ENCODE data around the gene PRDM13. TPM values are rescaled to one million over a fixed set of nuclear protein-coding genes. Genes with fewer than 3 reads are reported as not detected.

The PRDM13 gene
- total and polyA plus RNA-seq, 4 donors, result not detected

DNA sequence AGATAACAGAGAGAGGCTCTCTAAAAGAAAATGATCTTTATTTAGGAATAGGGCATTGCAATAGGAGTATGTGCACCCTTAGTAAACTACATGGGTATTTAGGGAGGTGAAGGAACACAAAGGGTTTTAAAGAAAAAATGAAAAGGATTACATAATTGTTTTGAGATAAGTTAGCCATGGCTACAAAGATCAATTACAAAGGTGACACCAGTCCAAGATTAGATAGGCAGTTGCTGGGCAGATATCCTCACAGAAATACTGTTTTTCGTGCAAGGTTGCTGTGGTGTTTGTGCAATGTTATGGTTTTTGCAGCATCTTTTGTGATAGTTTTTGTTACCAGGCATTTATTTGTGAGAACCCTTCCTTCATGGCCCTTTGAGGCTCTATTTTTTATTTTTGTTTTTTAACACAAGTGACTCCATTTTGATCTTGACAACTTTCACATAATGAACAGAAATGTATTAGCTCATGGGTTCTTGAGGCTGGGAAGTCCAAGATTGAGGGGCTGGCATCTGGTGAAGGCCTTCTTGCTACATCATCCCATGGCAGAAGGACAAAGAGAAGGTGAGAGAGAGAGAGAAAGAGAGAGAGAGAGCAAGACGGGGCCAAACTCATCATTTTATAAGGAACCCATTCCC lies 32.5 kb upstream of the PRDM13 start:
- DNase-seq (ENCODE audit: low spot score), result no peak
- Histone ChIP-seq H3K36me3 (ENCODE audit: control insufficient read depth in 4 of 4, insufficient read depth in 3 of 4, low read depth in 1 of 4, low read length in 3 of 4) (no peaks in the 10 kb centered on the region), H3K9ac (ENCODE audit: low read depth in 1 of 2, low read length in 2 of 2) (no peak overlapping the region), H3K27ac (ENCODE audit: low read depth in 1 of 2, low read length in 2 of 2) (no peak overlapping the region), H3K27me3 (ENCODE audit: control insufficient read depth in 4 of 4, insufficient read depth in 4 of 4, low read length in 3 of 4) (no peaks in the 10 kb centered on the region), H3K4me1 (ENCODE audit: control insufficient read depth in 4 of 4, insufficient read depth in 4 of 4, low read length in 3 of 4) (no peaks in the 10 kb centered on the region), H3K9me3 (ENCODE audit: control insufficient read depth in 4 of 4, low read length in 3 of 4) (peaks cover 0 to 2% (median 0%) of the 10 kb centered on the region in 4 donors), H3K4me3 (ENCODE audit: low read depth in 1 of 3, low read length in 3 of 3) (no peak overlapping the region)
- no peak for TF ChIP-seq GABPA (IDR thresholded peaks at IDR 0.05 in 1 of 2, conservative IDR thresholded peaks at IDR 0.05 in 1 of 2)
- no peak for TF ChIP-seq YY1 (IDR thresholded peaks at IDR 0.05)
- TF ChIP-seq NR2F2 (IDR thresholded peaks at IDR 0.05), result no peak
- no peak for TF ChIP-seq RXRA (IDR thresholded peaks at IDR 0.05)
- TF ChIP-seq TAF1 (conservative IDR thresholded peaks at IDR 0.05), result no peak
- no peak for TF ChIP-seq RAD21 (IDR thresholded peaks at IDR 0.05)
- WGBS, result 85% methylated on average over 2 of the region's 2 CpGs

- peaks cover 0 to 2% (median 0%) of the 10 kb centered on the region in 4 donors for H3K9me3 ChIP-seq (ENCODE audit: control insufficient read depth in 4 of 4, low read length in 3 of 4)
- H3K27me3 ChIP-seq (ENCODE audit: control insufficient read depth in 4 of 4, insufficient read depth in 4 of 4, low read length in 3 of 4), result peaks cover 0 to 4% (median 0%) of the 10 kb centered on the region in 4 donors
- TF ChIP-seq EGR1 (IDR thresholded peaks at IDR 0.05; ENCODE audit: low read depth in 2 of 2) (no peak), JUND (IDR thresholded peaks at IDR 0.05) (no peak), ZBTB33 (IDR thresholded peaks at IDR 0.05) (no peak), NR2F2 (IDR thresholded peaks at IDR 0.05) (no peak), ATF3 (IDR thresholded peaks at IDR 0.05) (no peak), FOXA2 (IDR thresholded peaks at IDR 0.05) (no peak), GABPA (IDR thresholded peaks at IDR 0.05 in 1 of 2, conservative IDR thresholded peaks at IDR 0.05 in 1 of 2) (no peak), SP1 (IDR thresholded peaks at IDR 0.05) (no peak), HNF4G (IDR thresholded peaks at IDR 0.05) (no peak), FOXA1 (IDR thresholded peaks at IDR 0.05) (no peak), TAF1 (conservative IDR thresholded peaks at IDR 0.05) (no peak), YY1 (IDR thresholded peaks at IDR 0.05) (no peak)
- TF ChIP-seq, protein P1, sequence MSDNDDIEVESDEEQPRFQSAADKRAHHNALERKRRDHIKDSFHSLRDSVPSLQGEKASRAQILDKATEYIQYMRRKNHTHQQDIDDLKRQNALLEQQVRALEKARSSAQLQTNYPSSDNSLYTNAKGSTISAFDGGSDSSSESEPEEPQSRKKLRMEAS (IDR thresholded peaks at IDR 0.05), result no peak
- no peak overlapping the region for H3K4me3 ChIP-seq (ENCODE audit: low read depth in 1 of 3, low read length in 3 of 3)
- no peak overlapping the region for H3K27ac ChIP-seq (ENCODE audit: low read depth in 1 of 2, low read length in 2 of 2)
- no peak for DNase-seq (ENCODE audit: low spot score)
- H3K9ac ChIP-seq (ENCODE audit: low read depth in 1 of 2, low read length in 2 of 2), result no peak overlapping the region
- no peaks in the 10 kb centered on the region for H3K4me1 ChIP-seq (ENCODE audit: control insufficient read depth in 4 of 4, insufficient read depth in 4 of 4, low read length in 3 of 4)
- no peaks in the 10 kb centered on the region for H3K36me3 ChIP-seq (ENCODE audit: control insufficient read depth in 4 of 4, insufficient read depth in 3 of 4, low read depth in 1 of 4, low read length in 3 of 4)
- 94% methylated on average over 2 of the region's 2 CpGs for WGBS
These were observed 30.9 kb upstream of the PRDM13 start for GRCh38 chr6:99575544-99576227.

- 80% methylated on average over 4 of the region's 4 CpGs for WGBS
- Histone ChIP-seq H3K27ac (ENCODE audit: low read depth in 1 of 2, low read length in 2 of 2) (no peak overlapping the region), H3K4me1 (ENCODE audit: control insufficient read depth in 4 of 4, insufficient read depth in 4 of 4, low read length in 3 of 4) (no peaks in the 10 kb centered on the region), H3K36me3 (ENCODE audit: control insufficient read depth in 4 of 4, insufficient read depth in 3 of 4, low read depth in 1 of 4, low read length in 3 of 4) (no peaks in the 10 kb centered on the region), H3K9ac (ENCODE audit: low read depth in 1 of 2, low read length in 2 of 2) (no peak overlapping the region), H3K4me3 (ENCODE audit: low read depth in 1 of 3, low read length in 3 of 3) (no peak overlapping the region), H3K9me3 (ENCODE audit: control insufficient read depth in 4 of 4, low read length in 3 of 4) (no peaks in the 10 kb centered on the region), H3K27me3 (ENCODE audit: control insufficient read depth in 4 of 4, insufficient read depth in 4 of 4, low read length in 3 of 4) (peaks cover 0 to 4% (median 0%) of the 10 kb centered on the region in 4 donors)
- no peak for DNase-seq (ENCODE audit: low spot score)
- TF ChIP-seq YY1 (IDR thresholded peaks at IDR 0.05) (no peak), RXRA (IDR thresholded peaks at IDR 0.05) (no peak), FOXA2 (IDR thresholded peaks at IDR 0.05) (no peak), CTCF (IDR thresholded peaks at IDR 0.05; ENCODE audit: low read depth, low read length, missing input control) (no peak), ATF3 (IDR thresholded peaks at IDR 0.05) (no peak), HNF4A (conservative IDR thresholded peaks at IDR 0.05) (no peak), SP1 (IDR thresholded peaks at IDR 0.05) (no peak), RAD21 (IDR thresholded peaks at IDR 0.05) (no peak)
- TF ChIP-seq, protein P2, sequence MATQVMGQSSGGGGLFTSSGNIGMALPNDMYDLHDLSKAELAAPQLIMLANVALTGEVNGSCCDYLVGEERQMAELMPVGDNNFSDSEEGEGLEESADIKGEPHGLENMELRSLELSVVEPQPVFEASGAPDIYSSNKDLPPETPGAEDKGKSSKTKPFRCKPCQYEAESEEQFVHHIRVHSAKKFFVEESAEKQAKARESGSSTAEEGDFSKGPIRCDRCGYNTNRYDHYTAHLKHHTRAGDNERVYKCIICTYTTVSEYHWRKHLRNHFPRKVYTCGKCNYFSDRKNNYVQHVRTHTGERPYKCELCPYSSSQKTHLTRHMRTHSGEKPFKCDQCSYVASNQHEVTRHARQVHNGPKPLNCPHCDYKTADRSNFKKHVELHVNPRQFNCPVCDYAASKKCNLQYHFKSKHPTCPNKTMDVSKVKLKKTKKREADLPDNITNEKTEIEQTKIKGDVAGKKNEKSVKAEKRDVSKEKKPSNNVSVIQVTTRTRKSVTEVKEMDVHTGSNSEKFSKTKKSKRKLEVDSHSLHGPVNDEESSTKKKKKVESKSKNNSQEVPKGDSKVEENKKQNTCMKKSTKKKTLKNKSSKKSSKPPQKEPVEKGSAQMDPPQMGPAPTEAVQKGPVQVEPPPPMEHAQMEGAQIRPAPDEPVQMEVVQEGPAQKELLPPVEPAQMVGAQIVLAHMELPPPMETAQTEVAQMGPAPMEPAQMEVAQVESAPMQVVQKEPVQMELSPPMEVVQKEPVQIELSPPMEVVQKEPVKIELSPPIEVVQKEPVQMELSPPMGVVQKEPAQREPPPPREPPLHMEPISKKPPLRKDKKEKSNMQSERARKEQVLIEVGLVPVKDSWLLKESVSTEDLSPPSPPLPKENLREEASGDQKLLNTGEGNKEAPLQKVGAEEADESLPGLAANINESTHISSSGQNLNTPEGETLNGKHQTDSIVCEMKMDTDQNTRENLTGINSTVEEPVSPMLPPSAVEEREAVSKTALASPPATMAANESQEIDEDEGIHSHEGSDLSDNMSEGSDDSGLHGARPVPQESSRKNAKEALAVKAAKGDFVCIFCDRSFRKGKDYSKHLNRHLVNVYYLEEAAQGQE (IDR thresholded peaks at IDR 0.05), result no peak
- TF ChIP-seq, protein P1 (IDR thresholded peaks at IDR 0.05), result no peak
These were observed 26.9 kb upstream of the PRDM13 start for GRCh38 chr6:99579781-99580180.

All from liver (tissue), 9 donors.